ENCODE data around the gene GBGT1.

Gene GBGT1

GRCh38 chr9:133113949-133114885, 49.5 kb downstream of the GBGT1 start:
- no peak for DNase-seq (ENCODE audit: low spot score)

GRCh38 chr9:133113163-133113948, 50.4 kb downstream of the GBGT1 start:
- DNase-seq (ENCODE audit: low spot score): no peak

- DNase-seq (ENCODE audit: low spot score): no peak
Observed at GRCh38 chr9:133112663-133113026, 51.1 kb downstream of the GBGT1 start.

GRCh38 chr9:133111808-133112662, 51.7 kb downstream of the GBGT1 start:
- DNase-seq (ENCODE audit: low spot score): no peak

- DNase-seq (ENCODE audit: low spot score): no peak
Observed at GRCh38 chr9:133109931-133110650, 53.6 kb downstream of the GBGT1 start.

- no peak for DNase-seq (ENCODE audit: low spot score)
Observed at GRCh38 chr9:133108794-133109641, 54.7 kb downstream of the GBGT1 start.

- DNase-seq (ENCODE audit: low spot score): no peak
Observed at GRCh38 chr9:133107961-133108793, 55.5 kb downstream of the GBGT1 start.

- DNase-seq (ENCODE audit: low spot score): no peak
Observed at GRCh38 chr9:133107245-133107722, 56.4 kb downstream of the GBGT1 start.

GRCh38 chr9:133106511-133107244, 57.0 kb downstream of the GBGT1 start:
- no peak for DNase-seq (ENCODE audit: low spot score)

GRCh38 chr9:133105461-133105770, 58.3 kb downstream of the GBGT1 start:
- DNase-seq (ENCODE audit: low spot score): no peak

- no peak for DNase-seq (ENCODE audit: low spot score)
Observed at GRCh38 chr9:133104718-133105460, 58.8 kb downstream of the GBGT1 start.

GRCh38 chr9:133103987-133104505, 59.7 kb downstream of the GBGT1 start:
- no peak for DNase-seq (ENCODE audit: low spot score)

- peak; percentile 79 for DNase-seq (ENCODE audit: low spot score)
Observed at GRCh38 chr9:133103183-133103986, 60.3 kb downstream of the GBGT1 start.
